Omental fat pad (tissue), 4 donors: Measurements from ENCODE around the gene ATF7IP. TPM values are rescaled to one million over a fixed set of nuclear protein-coding genes. Genes with fewer than 3 reads are reported as not detected.

Experiments
- ATAC-seq: fragments of 150-250 bp; one replicate; pipeline ENCODE4 v1.9.1; 2016; ENCODE audit warnings: mild to moderate bottlenecking, moderate library complexity; ENCODE audit not compliant: low FRiP score
- DNase-seq: peaks from one replicate; pipeline ENCODE4 v3.0.0-alpha.2; 2019; ENCODE audit warnings: low spot score
- total RNA-seq, 4 donors: library from RNA; depleted of rRNA; stranded (reverse); fragments of >200 nt; gene quantifications; one replicate each; pipeline ENCODE4 v1.1.0, GENCODE V29; 2016
- TF ChIP-seq, protein P1 (sequence below), 3 donors: fragments of 450-650 bp; IDR thresholded peaks; one replicate each; pipeline ENCODE4 v1.5.1; 2016 to 2017; ENCODE audit warnings: antibody characterized with exemption in 3 of 3, mild to moderate bottlenecking in 3 of 3, moderate library complexity in 2 of 3

ATF7IP gene
- total RNA-seq, 4 donors from 2014 or later: 23.9 to 70.0 (median 34.2) TPM

- no peak for ATAC-seq
- TF ChIP-seq, protein P1, sequence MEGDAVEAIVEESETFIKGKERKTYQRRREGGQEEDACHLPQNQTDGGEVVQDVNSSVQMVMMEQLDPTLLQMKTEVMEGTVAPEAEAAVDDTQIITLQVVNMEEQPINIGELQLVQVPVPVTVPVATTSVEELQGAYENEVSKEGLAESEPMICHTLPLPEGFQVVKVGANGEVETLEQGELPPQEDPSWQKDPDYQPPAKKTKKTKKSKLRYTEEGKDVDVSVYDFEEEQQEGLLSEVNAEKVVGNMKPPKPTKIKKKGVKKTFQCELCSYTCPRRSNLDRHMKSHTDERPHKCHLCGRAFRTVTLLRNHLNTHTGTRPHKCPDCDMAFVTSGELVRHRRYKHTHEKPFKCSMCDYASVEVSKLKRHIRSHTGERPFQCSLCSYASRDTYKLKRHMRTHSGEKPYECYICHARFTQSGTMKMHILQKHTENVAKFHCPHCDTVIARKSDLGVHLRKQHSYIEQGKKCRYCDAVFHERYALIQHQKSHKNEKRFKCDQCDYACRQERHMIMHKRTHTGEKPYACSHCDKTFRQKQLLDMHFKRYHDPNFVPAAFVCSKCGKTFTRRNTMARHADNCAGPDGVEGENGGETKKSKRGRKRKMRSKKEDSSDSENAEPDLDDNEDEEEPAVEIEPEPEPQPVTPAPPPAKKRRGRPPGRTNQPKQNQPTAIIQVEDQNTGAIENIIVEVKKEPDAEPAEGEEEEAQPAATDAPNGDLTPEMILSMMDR (IDR thresholded peaks at IDR 0.05): no peak
- DNase-seq: no peak
These were observed 3.1 kb upstream of the ATF7IP start for GRCh38 chr12:14362352-14362751.

- DNase-seq (no peak), ATAC-seq (no peak)
- TF ChIP-seq, protein P1 (IDR thresholded peaks at IDR 0.05): no peak
These were observed 755 bp upstream of the ATF7IP start for GRCh38 chr12:14364583-14365271.

- TF ChIP-seq, protein P1 (IDR thresholded peaks at IDR 0.05): no peak
- ATAC-seq (no peak), DNase-seq (no peak)
These were observed 942 bp downstream of the ATF7IP start for GRCh38 chr12:14366209-14367039.

DNA sequence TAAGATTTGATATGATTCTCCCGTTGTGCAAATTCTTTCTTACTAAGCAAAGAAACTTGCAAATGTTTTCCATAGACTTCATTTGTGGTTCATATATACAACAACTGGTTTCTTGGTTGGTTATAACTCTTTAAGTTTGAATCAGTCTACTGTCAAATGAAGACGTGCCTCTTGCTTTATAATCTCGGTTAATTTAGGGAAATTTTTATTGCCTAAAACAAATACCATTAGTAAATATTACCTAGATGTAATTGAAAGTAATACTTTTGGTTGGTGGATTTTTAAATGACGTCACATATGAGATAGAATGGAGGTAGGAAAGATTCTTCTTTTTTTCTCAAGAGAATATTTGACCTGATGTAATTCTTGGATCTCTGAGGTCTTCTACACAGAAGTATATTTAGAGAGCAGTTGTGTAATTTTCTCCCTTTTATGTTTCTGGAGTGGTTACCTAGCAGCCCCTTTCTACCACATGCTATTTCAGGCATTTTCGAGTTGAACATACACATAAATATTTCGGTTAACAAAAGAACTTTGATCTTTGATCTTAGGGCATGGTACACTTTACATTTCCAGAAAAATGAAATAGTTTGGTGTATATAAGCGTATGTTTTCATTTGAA, 1.7 kb downstream of the ATF7IP start:
- ATAC-seq (no peak), DNase-seq (no peak)
- TF ChIP-seq, protein P1 (IDR thresholded peaks at IDR 0.05): no peak

- TF ChIP-seq, protein P1 (IDR thresholded peaks at IDR 0.05): no peak
- no peak for DNase-seq
- ATAC-seq: no peak
These were observed 3.8 kb downstream of the ATF7IP start for GRCh38 chr12:14369311-14369710.

GRCh38 chr12:14373217-14373616, 7.7 kb downstream of the ATF7IP start:
- no peak for DNase-seq
- no peak for ATAC-seq
- TF ChIP-seq, protein P1 (IDR thresholded peaks at IDR 0.05): no peak
